ENCODE data around the gene RAD23A. TPM values are rescaled to one million over a fixed set of nuclear protein-coding genes. Genes with fewer than 3 reads are reported as not detected.

RAD23A gene
- total RNA-seq, 1 donor from 2014 or later: 78.8 TPM

DNA sequence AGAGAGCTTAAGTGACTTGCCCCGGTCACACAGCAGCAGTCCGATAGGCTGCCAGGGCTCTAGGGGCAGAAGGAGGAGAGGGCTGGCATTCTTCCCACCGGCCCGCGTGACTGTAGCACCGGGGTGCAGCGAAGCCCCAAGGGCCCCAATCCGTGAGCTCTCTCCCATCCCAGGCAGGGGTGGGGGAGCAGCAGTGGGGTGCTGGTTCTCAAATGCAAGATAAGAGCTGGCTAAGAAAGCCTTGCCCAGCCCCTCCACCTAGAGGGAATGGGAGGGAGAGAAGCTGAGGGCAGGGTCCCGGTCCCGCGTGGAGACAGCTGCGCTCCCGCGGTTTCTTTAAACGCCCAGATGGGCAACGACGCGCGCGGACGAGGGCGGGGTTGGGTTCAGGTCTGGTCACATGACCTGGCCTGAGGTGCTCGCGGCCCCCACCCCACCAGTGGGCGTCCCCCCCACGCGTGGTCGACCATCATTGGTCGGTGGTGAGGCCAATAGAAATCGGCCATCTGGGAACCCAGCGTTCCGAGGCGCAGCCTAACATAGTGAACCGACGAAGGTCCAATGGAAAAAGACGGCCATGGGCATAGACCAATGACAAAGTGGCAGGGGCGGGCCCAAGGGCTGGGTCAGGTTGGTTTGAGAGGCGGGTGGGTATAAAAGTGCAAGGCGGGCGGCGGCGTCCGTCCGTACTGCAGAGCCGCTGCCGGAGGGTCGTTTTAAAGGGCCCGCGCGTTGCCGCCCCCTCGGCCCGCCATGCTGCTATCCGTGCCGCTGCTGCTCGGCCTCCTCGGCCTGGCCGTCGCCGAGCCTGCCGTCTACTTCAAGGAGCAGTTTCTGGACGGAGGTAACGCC, 7.5 kb upstream of the RAD23A start, which contains the start of gene CALR:
Gene CALR, plus strand, starts transcription at position 683 of the 852 bp plus-strand sequence. Its CDS starts 71 bp downstream, at position 754.
- Mint-ChIP-seq H3K27me3 (no peaks in the 10 kb centered on the region), H3K9me3 (ENCODE audit: low read depth) (no peaks in the 10 kb centered on the region), H3K4me1 (ENCODE audit: low read depth) (peaks cover 23% of the 10 kb centered on the region), H3K4me3 (ENCODE audit: low read depth) (peak within 1 kb of the TSS; percentile 97), H3K27ac (peak within 1 kb of the TSS; percentile 97), H3K36me3 (ENCODE audit: insufficient read depth) (peaks cover 23% of the 10 kb centered on the region)
- peak; percentile 98 for DNase-seq (ENCODE audit: low spot score, unreplicated experiment)
- TF ChIP-seq, protein P1, sequence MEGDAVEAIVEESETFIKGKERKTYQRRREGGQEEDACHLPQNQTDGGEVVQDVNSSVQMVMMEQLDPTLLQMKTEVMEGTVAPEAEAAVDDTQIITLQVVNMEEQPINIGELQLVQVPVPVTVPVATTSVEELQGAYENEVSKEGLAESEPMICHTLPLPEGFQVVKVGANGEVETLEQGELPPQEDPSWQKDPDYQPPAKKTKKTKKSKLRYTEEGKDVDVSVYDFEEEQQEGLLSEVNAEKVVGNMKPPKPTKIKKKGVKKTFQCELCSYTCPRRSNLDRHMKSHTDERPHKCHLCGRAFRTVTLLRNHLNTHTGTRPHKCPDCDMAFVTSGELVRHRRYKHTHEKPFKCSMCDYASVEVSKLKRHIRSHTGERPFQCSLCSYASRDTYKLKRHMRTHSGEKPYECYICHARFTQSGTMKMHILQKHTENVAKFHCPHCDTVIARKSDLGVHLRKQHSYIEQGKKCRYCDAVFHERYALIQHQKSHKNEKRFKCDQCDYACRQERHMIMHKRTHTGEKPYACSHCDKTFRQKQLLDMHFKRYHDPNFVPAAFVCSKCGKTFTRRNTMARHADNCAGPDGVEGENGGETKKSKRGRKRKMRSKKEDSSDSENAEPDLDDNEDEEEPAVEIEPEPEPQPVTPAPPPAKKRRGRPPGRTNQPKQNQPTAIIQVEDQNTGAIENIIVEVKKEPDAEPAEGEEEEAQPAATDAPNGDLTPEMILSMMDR (IDR thresholded peaks at IDR 0.05; ENCODE audit: unreplicated experiment): no peak

DNA sequence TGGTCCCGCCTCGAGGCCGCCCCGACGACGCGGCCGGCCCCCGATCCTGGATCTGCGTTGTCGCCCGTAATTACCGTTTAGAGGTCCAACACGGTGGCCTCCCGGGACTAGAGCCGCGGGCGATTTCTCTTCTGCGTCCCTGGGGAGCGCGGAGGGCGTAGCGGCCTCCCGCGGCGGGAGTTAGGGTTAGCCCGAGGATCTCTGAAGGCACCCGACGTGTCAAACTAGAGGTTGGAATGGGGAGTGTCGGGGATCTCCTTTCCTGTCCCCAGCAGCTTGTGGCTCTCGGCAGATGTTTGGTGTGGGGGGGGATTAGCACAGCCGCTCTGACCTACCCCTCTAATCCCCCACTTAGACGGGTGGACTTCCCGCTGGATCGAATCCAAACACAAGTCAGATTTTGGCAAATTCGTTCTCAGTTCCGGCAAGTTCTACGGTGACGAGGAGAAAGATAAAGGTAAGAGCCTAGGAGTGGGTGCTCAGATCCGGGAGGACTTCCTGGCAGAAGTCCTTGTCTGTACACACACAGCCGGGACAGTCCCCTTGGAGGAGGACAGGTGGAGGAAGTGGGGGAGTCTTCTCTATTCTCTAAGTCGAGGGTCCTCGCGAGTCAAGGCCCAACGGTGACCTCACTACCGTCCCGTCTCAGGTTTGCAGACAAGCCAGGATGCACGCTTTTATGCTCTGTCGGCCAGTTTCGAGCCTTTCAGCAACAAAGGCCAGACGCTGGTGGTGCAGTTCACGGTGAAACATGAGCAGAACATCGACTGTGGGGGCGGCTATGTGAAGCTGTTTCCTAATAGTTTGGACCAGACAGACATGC, 6.7 kb upstream of the RAD23A start:
- Mint-ChIP-seq H3K36me3 (ENCODE audit: insufficient read depth) (peaks cover 30% of the 10 kb centered on the region), H3K27ac (peak overlapping the region; percentile 97), H3K4me3 (ENCODE audit: low read depth) (peak overlapping the region; percentile 97), H3K4me1 (ENCODE audit: low read depth) (peaks cover 23% of the 10 kb centered on the region), H3K27me3 (no peaks in the 10 kb centered on the region), H3K9me3 (ENCODE audit: low read depth) (no peaks in the 10 kb centered on the region)
- TF ChIP-seq, protein P1 (IDR thresholded peaks at IDR 0.05; ENCODE audit: unreplicated experiment): peak; percentile 35
- DNase-seq (ENCODE audit: low spot score, unreplicated experiment): no peak

DNA sequence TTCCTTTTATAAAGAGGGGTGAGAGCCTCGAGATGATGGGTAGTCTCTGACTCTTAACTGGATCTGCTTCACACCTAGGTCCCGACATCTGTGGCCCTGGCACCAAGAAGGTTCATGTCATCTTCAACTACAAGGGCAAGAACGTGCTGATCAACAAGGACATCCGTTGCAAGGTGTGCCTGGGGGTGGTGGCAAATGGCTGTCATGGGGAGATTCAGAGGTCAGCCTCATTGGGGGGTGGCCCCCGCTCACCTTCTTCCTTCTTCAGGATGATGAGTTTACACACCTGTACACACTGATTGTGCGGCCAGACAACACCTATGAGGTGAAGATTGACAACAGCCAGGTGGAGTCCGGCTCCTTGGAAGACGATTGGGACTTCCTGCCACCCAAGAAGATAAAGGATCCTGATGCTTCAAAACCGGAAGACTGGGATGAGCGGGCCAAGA, 5.7 kb upstream of the RAD23A start:
- Mint-ChIP-seq H3K9me3 (ENCODE audit: low read depth) (no peaks in the 10 kb centered on the region), H3K4me3 (ENCODE audit: low read depth) (peak overlapping the region; percentile 97), H3K36me3 (ENCODE audit: insufficient read depth) (peaks cover 32% of the 10 kb centered on the region), H3K27me3 (no peaks in the 10 kb centered on the region), H3K27ac (peak overlapping the region; percentile 97), H3K4me1 (ENCODE audit: low read depth) (peaks cover 25% of the 10 kb centered on the region)
- TF ChIP-seq, protein P1 (IDR thresholded peaks at IDR 0.05; ENCODE audit: unreplicated experiment): no peak
- no peak for DNase-seq (ENCODE audit: low spot score, unreplicated experiment)

DNA sequence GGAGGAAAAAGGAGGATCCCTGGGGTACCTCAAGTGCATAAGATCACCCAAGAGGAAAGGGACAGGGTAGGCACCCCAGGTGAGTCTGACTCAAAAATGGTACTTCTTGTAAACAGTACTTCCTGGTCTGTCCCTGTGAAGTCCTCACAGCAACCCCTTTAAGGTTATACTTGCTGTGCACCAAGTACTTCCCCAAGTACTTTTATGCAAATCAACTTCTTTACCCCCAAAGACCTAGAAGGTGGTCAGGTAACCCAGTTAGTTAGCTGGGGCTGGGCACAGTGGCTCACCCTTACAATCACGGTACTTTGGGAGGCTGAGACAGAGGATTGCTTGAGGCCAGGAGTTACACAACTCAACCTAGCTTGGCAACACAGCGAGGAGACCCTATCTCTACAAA, 4.8 kb upstream of the RAD23A start:
- Mint-ChIP-seq H3K9me3 (ENCODE audit: low read depth) (no peaks in the 10 kb centered on the region), H3K27me3 (no peaks in the 10 kb centered on the region), H3K4me1 (ENCODE audit: low read depth) (peaks cover 25% of the 10 kb centered on the region), H3K4me3 (ENCODE audit: low read depth) (peak overlapping the region; percentile 56), H3K27ac (peak overlapping the region; percentile 41), H3K36me3 (ENCODE audit: insufficient read depth) (peaks cover 32% of the 10 kb centered on the region)
- no peak for DNase-seq (ENCODE audit: low spot score, unreplicated experiment)
- TF ChIP-seq, protein P1 (IDR thresholded peaks at IDR 0.05; ENCODE audit: unreplicated experiment): no peak

DNA sequence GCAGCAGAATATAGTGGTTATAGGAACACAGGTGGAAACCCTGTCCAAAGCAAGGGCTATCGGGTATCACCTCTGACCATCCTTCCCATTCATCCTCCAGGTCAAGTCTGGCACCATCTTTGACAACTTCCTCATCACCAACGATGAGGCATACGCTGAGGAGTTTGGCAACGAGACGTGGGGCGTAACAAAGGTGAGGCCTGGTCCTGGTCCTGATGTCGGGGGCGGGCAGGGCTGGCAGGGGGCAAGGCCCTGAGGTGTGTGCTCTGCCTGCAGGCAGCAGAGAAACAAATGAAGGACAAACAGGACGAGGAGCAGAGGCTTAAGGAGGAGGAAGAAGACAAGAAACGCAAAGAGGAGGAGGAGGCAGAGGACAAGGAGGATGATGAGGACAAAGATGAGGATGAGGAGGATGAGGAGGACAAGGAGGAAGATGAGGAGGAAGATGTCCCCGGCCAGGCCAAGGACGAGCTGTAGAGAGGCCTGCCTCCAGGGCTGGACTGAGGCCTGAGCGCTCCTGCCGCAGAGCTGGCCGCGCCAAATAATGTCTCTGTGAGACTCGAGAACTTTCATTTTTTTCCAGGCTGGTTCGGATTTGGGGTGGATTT, 2.1 kb upstream of the RAD23A start:
- Mint-ChIP-seq H3K36me3 (ENCODE audit: insufficient read depth) (peaks cover 36% of the 10 kb centered on the region), H3K27me3 (no peaks in the 10 kb centered on the region), H3K4me1 (ENCODE audit: low read depth) (peaks cover 27% of the 10 kb centered on the region), H3K27ac (peak overlapping the region; percentile 51), H3K9me3 (ENCODE audit: low read depth) (no peaks in the 10 kb centered on the region), H3K4me3 (ENCODE audit: low read depth) (peak overlapping the region; percentile 42)
- no peak for DNase-seq (ENCODE audit: low spot score, unreplicated experiment)
- TF ChIP-seq, protein P1 (IDR thresholded peaks at IDR 0.05; ENCODE audit: unreplicated experiment): no peak

Measured in progenitor cell of endocrine pancreas (in vitro differentiated cells).